Activated B cell treated with CpG ODN at 0.5 μM for 24 hours (primary cell): Measurements from ENCODE around the gene NPDC1. TPM values are rescaled to one million over a fixed set of nuclear protein-coding genes. Genes with fewer than 3 reads are reported as not detected.

Experiments
- ATAC-seq: fragments of 200-7000 bp; cut with Tn5 transposase; one replicate; pipeline ENCODE4 v1.10.0; 2021; ENCODE audit warnings: low read depth, mild to moderate bottlenecking, moderate library complexity
- CTCF ChIA-PET: fragments of 350-600 bp; sonication (Branson Sonifier 250); formaldehyde crosslinking; loops from one replicate; lab custom pipeline; 2021; ENCODE audit warnings: antibody characterized with exemption; lab: Charles Lee
- POLR2A ChIA-PET: fragments of 350-600 bp; sonication (Branson Sonifier 250); formaldehyde crosslinking; loops from one replicate; lab custom pipeline; 2021; ENCODE audit warnings: antibody characterized with exemption; lab: Charles Lee
- DNase-seq: peaks from one replicate; pipeline ENCODE4 v3.0.0; 2022
- H3K27ac Mint-ChIP-seq: one replicate; pipeline ENCODE4 v1.8.0; 2020; ENCODE audit warnings: mixed read lengths
- H3K27me3 Mint-ChIP-seq: one replicate; pipeline ENCODE4 v1.8.0; 2021; ENCODE audit warnings: mixed read lengths
- H3K36me3 Mint-ChIP-seq: one replicate; pipeline ENCODE4 v1.8.0; 2021; ENCODE audit warnings: low read depth, mixed read lengths
- H3K4me1 Mint-ChIP-seq: one replicate; pipeline ENCODE4 v1.8.0; 2021; ENCODE audit warnings: mixed read lengths
- H3K4me3 Mint-ChIP-seq: one replicate; pipeline ENCODE4 v1.8.0; 2020; ENCODE audit warnings: mild to moderate bottlenecking, mixed read lengths
- H3K9me3 Mint-ChIP-seq: one replicate; pipeline ENCODE4 v1.8.0; 2020; ENCODE audit warnings: mixed read lengths
- CTCF ChIP-seq: fragments of 200-600 bp; IDR thresholded peaks from one replicate; pipeline ENCODE4 v1.8.0; 2022; ENCODE audit warnings: antibody characterized with exemption, mild to moderate bottlenecking
- intact Hi-C: fragments of 100-400 bp; cut with micrococcal nuclease; formaldehyde crosslinking; loops from one replicate; pipeline ENCODE4 v1.15.1; 2024
- total RNA-seq: library from RNA; stranded (reverse); gene quantifications from 2 replicates; pipeline ENCODE4 v1.2.3, GENCODE V29; 2022

Gene NPDC1
- total RNA-seq, 1 donor from 2014 or later = 0.18 TPM

- Mint-ChIP-seq H3K4me3 (no peak overlapping the region), H3K27ac (peak overlapping the region; percentile 87)
- POLR2A ChIA-PET = interaction anchor here (0.8 to 2.7 kb wide), 3 partner anchors 13 to 158 kb away, joined by 4 to 34 read pairs (median 6); partner anchors contain the start of genes FUT7, SAPCD2 and TUBB4B
Measured at GRCh38 chr9:137082925-137083290, 36.9 kb upstream of the NPDC1 start.

GRCh38 chr9:137082222-137082924, 36.4 kb upstream of the NPDC1 start:
- Mint-ChIP-seq H3K4me1 (peaks cover 42% of the 10 kb centered on the region), H3K9me3 (no peaks in the 10 kb centered on the region), H3K27me3 (no peaks in the 10 kb centered on the region), H3K4me3 (no peak overlapping the region), H3K27ac (no peak overlapping the region), H3K36me3 (peaks cover 22% of the 10 kb centered on the region)
- no peak for DNase-seq
- CTCF ChIA-PET = interaction anchor here (0.8 to 1.4 kb wide), 2 partner anchors 15 to 35 kb away, joined by 3 to 8 read pairs; no protein-coding TSS in a partner anchor
- TF ChIP-seq CTCF = no peak
- POLR2A ChIA-PET = interaction anchor here (0.7 to 2.7 kb wide), 5 partner anchors 11 to 158 kb away, joined by 3 to 34 read pairs (median 5); partner anchors contain the start of genes SAPCD2 and TUBB4B
- intact Hi-C loops = no loop called here
- ATAC-seq = no peak

More at GRCh38 chr9:137082925-137083290, 36.9 kb upstream of the NPDC1 start:
- intact Hi-C loops = loop anchor here (1.0 kb wide), 1 partner anchor 13 kb away; the partner anchor contains the start of gene SAPCD2
- H3K9me3 Mint-ChIP-seq = no peaks in the 10 kb centered on the region
- ATAC-seq = no peak
- CTCF ChIA-PET = interaction anchor here (1.4 kb wide), 1 partner anchor 15 kb away, joined by 8 read pairs; no protein-coding TSS in a partner anchor
- DNase-seq = no peak
- no peaks in the 10 kb centered on the region for H3K27me3 Mint-ChIP-seq
- peaks cover 24% of the 10 kb centered on the region for H3K36me3 Mint-ChIP-seq
- TF ChIP-seq CTCF = no peak
- peaks cover 48% of the 10 kb centered on the region for H3K4me1 Mint-ChIP-seq

- intact Hi-C loops = no loop called here
- DNase-seq (no peak), ATAC-seq (no peak)
- CTCF ChIA-PET = no interaction called here
- Mint-ChIP-seq H3K27me3 (no peaks in the 10 kb centered on the region), H3K4me3 (peak overlapping the region; percentile 5), H3K4me1 (peaks cover 41% of the 10 kb centered on the region), H3K9me3 (no peaks in the 10 kb centered on the region), H3K27ac (no peak overlapping the region), H3K36me3 (peaks cover 19% of the 10 kb centered on the region)
- POLR2A ChIA-PET = interaction anchor here (0.6 to 0.7 kb wide), 2 partner anchors 10 to 49 kb away, joined by 4 to 6 read pairs; no protein-coding TSS in a partner anchor
- TF ChIP-seq CTCF = no peak
Measured at GRCh38 chr9:137080260-137081122, 34.5 kb upstream of the NPDC1 start.

- ATAC-seq (no peak), DNase-seq (no peak)
- no peaks in the 10 kb centered on the region for H3K27me3 Mint-ChIP-seq
- intact Hi-C loops = no loop called here
- CTCF ChIA-PET = no interaction called here
- H3K36me3 Mint-ChIP-seq = peaks cover 19% of the 10 kb centered on the region
- H3K9me3 Mint-ChIP-seq = no peaks in the 10 kb centered on the region
- no peak overlapping the region for H3K27ac Mint-ChIP-seq
- H3K4me1 Mint-ChIP-seq = peaks cover 41% of the 10 kb centered on the region
- POLR2A ChIA-PET = no interaction called here
- no peak for TF ChIP-seq CTCF
- H3K4me3 Mint-ChIP-seq = no peak overlapping the region
Measured at GRCh38 chr9:137079401-137079787, 33.4 kb upstream of the NPDC1 start.
